Adipocyte (in vitro differentiated cells): ENCODE results near the gene MAP3K9.

Experiments
- DNase-seq: peaks from one replicate; pipeline ENCODE4 v3.0.0-alpha.2; 2015; ENCODE audit warnings: low read depth
- H3K27me3 ChIP-seq: replicated peaks from 2 replicates; pipeline ENCODE4 v1.7.0; 2013; ENCODE audit warnings: mild to moderate bottlenecking, low read length, moderate library complexity; ENCODE audit not compliant: control insufficient read depth, insufficient read depth
- H3K36me3 ChIP-seq: 2 replicates; pipeline ENCODE4 v1.7.0; 2013; ENCODE audit warnings: low read length, mild to moderate bottlenecking, moderate library complexity; ENCODE audit not compliant: control insufficient read depth, insufficient read depth, severe bottlenecking
- H3K4me1 ChIP-seq: 2 replicates; pipeline ENCODE4 v1.7.0; 2013; ENCODE audit warnings: mild to moderate bottlenecking, low read length, moderate library complexity; ENCODE audit not compliant: control insufficient read depth, insufficient read depth
- H3K4me3 ChIP-seq: 2 replicates; pipeline ENCODE4 v1.7.0; 2013; ENCODE audit warnings: mild to moderate bottlenecking, low read length, moderate library complexity
- H3K9ac ChIP-seq: 2 replicates; pipeline ENCODE4 v1.7.0; 2013; ENCODE audit warnings: mild to moderate bottlenecking, low read length, moderate library complexity
- H3K9me3 ChIP-seq: 2 replicates; pipeline ENCODE4 v1.7.0; 2013; ENCODE audit warnings: mild to moderate bottlenecking, low read length, moderate library complexity; ENCODE audit not compliant: control insufficient read depth

The MAP3K9 gene

GRCh38 chr14:70780396-70781075 lies 28.8 kb downstream of the MAP3K9 start:
- peaks cover 3% of the 10 kb centered on the region for H3K4me1 ChIP-seq
- no peak overlapping the region for H3K4me3 ChIP-seq
- H3K9me3 ChIP-seq = no peaks in the 10 kb centered on the region
- DNase-seq = no peak
- H3K9ac ChIP-seq = no peak overlapping the region
- peaks cover 16% of the 10 kb centered on the region for H3K27me3 ChIP-seq
- no peaks in the 10 kb centered on the region for H3K36me3 ChIP-seq

- Histone ChIP-seq H3K9me3 (no peaks in the 10 kb centered on the region), H3K4me1 (peaks cover 3% of the 10 kb centered on the region), H3K4me3 (no peak overlapping the region), H3K36me3 (no peaks in the 10 kb centered on the region), H3K9ac (no peak overlapping the region), H3K27me3 (peaks cover 16% of the 10 kb centered on the region)
- no peak for DNase-seq
Observed at GRCh38 chr14:70779667-70780066, 29.6 kb downstream of the MAP3K9 start.

- peaks cover 22% of the 10 kb centered on the region for H3K27me3 ChIP-seq
- no peak overlapping the region for H3K9ac ChIP-seq
- H3K4me3 ChIP-seq = no peak overlapping the region
- H3K4me1 ChIP-seq = peaks cover 13% of the 10 kb centered on the region
- DNase-seq = no peak
- no peaks in the 10 kb centered on the region for H3K36me3 ChIP-seq
- no peaks in the 10 kb centered on the region for H3K9me3 ChIP-seq
Observed at GRCh38 chr14:70776197-70776596, 33.1 kb downstream of the MAP3K9 start.

- Histone ChIP-seq H3K27me3 (peaks cover 27% of the 10 kb centered on the region), H3K9ac (no peak overlapping the region), H3K9me3 (no peaks in the 10 kb centered on the region), H3K4me1 (peaks cover 10% of the 10 kb centered on the region), H3K36me3 (no peaks in the 10 kb centered on the region), H3K4me3 (no peak overlapping the region)
- no peak for DNase-seq
Observed at GRCh38 chr14:70773182-70773862, 36.0 kb downstream of the MAP3K9 start.

GRCh38 chr14:70771781-70772212 lies 37.5 kb downstream of the MAP3K9 start:
- no peak overlapping the region for H3K4me3 ChIP-seq
- H3K9ac ChIP-seq = no peak overlapping the region
- H3K4me1 ChIP-seq = peaks cover 10% of the 10 kb centered on the region
- no peak for DNase-seq
- H3K9me3 ChIP-seq = no peaks in the 10 kb centered on the region
- no peaks in the 10 kb centered on the region for H3K36me3 ChIP-seq
- peaks cover 21% of the 10 kb centered on the region for H3K27me3 ChIP-seq

GRCh38 chr14:70770490-70770889 lies 38.8 kb downstream of the MAP3K9 start:
- no peak overlapping the region for H3K9ac ChIP-seq
- DNase-seq = no peak

GRCh38 chr14:70759398-70759797 lies 49.9 kb downstream of the MAP3K9 start:
- Histone ChIP-seq H3K36me3 (no peaks in the 10 kb centered on the region), H3K4me3 (no peak overlapping the region), H3K9ac (no peak overlapping the region), H3K9me3 (no peaks in the 10 kb centered on the region), H3K4me1 (no peaks in the 10 kb centered on the region), H3K27me3 (peaks cover 6% of the 10 kb centered on the region)
- DNase-seq = no peak

More at GRCh38 chr14:70770490-70770889, 38.8 kb downstream of the MAP3K9 start:
- H3K4me1 ChIP-seq = peaks cover 10% of the 10 kb centered on the region
- H3K36me3 ChIP-seq = no peaks in the 10 kb centered on the region
- peaks cover 21% of the 10 kb centered on the region for H3K27me3 ChIP-seq
- H3K4me3 ChIP-seq = no peak overlapping the region
- H3K9me3 ChIP-seq = no peaks in the 10 kb centered on the region

GRCh38 chr14:70755655-70756054 lies 53.7 kb downstream of the MAP3K9 start:
- Histone ChIP-seq H3K9ac (no peak overlapping the region), H3K9me3 (no peaks in the 10 kb centered on the region), H3K36me3 (no peaks in the 10 kb centered on the region), H3K4me3 (no peak overlapping the region), H3K27me3 (peaks cover 11% of the 10 kb centered on the region), H3K4me1 (no peaks in the 10 kb centered on the region)
- peak; percentile 7 for DNase-seq

- no peaks in the 10 kb centered on the region for H3K9me3 ChIP-seq
- H3K27me3 ChIP-seq = peaks cover 11% of the 10 kb centered on the region
- DNase-seq = no peak
Observed at GRCh38 chr14:70754991-70755390, 54.3 kb downstream of the MAP3K9 start.

GRCh38 chr14:70753518-70753953 lies 55.8 kb downstream of the MAP3K9 start:
- DNase-seq = no peak
- Histone ChIP-seq H3K4me3 (no peak overlapping the region), H3K36me3 (no peaks in the 10 kb centered on the region), H3K9ac (no peak overlapping the region), H3K9me3 (no peaks in the 10 kb centered on the region), H3K27me3 (peaks cover 16% of the 10 kb centered on the region), H3K4me1 (no peaks in the 10 kb centered on the region)

More at GRCh38 chr14:70754991-70755390, 54.3 kb downstream of the MAP3K9 start:
- H3K4me3 ChIP-seq = no peak overlapping the region
- H3K9ac ChIP-seq = no peak overlapping the region
- no peaks in the 10 kb centered on the region for H3K4me1 ChIP-seq
- no peaks in the 10 kb centered on the region for H3K36me3 ChIP-seq

GRCh38 chr14:70748422-70748821 lies 60.9 kb downstream of the MAP3K9 start:
- H3K4me1 ChIP-seq = no peaks in the 10 kb centered on the region
- peak; percentile 59 for DNase-seq
- no peaks in the 10 kb centered on the region for H3K36me3 ChIP-seq
- H3K9me3 ChIP-seq = no peaks in the 10 kb centered on the region
- peaks cover 10% of the 10 kb centered on the region for H3K27me3 ChIP-seq
- no peak overlapping the region for H3K4me3 ChIP-seq
- H3K9ac ChIP-seq = no peak overlapping the region
